Measurements from ENCODE around the gene LIN7B.
"Not testable (repeated sequence)": the region's sequence is repeated elsewhere in the genome, so short reads cannot be mapped to it uniquely, and the experiment has no call there.

The LIN7B gene

DNA sequence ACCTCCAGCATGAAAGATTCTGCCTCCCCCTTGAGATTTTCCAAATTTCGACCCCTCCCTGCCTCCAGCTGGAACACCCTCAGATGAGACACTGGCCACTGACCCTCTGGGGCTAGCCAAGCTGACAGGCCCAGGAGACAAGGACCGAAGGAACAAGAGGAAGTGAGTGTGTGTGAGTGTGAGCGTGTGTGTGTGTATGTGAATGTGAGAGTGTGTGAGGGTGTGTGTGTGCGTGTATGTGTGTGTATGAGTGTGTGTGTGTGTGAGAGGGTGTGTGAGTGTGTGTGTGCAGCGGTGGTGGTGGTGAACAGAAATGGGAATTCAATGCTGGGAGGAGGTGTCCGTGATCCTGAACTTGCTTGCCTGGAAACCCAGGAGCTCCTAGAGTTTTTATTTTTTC is 27.2 kb downstream of the LIN7B start:
- DNase-seq (ENCODE audit: low read depth in 2 of 2, low spot score in 1 of 2) = no peak

GRCh38 chr19:49142866-49143335 is 28.7 kb downstream of the LIN7B start:
- peak in 1 of 2 donors; percentile 23 for DNase-seq (ENCODE audit: low read depth in 2 of 2, low spot score in 1 of 2)

DNA sequence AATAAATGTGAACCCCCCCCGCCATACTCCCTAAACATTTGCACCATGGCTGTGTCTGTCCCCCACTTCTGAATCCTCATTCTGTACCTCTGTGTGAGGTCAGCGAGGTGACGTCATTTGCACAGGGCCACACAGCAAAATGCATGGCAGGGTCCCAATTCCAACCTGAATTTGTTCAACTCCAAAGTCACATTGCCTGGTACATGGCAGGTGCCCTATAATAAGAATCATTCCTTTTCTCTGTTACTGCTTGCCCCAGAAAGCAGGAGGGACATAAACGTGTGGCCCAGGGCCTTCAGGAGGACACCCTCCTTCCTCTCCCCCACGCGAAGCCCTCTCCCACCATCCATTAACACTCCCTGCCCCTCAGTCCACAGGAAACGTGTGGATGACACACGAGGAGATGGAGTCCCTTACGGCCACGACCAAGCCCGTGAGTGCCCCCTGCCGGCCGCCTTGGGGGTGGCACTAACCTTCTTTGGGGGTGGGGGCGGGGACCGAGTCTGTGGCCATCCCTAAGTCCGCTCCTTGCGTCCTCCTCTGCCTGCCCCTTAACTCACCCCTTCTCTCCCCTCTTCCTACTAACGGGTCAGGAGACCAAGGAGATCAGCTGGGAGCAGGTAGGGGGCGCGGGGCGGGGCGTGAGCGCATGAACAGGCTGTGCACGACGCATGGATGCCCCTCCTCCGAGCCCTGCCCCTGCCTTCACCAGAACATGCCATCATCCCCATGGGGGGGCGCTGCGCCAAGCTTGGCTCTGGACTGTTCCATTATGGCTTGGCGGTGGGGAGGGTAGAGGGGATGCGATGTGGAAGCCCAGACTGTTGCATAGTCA is 31.6 kb downstream of the LIN7B start:
- DNase-seq (ENCODE audit: low read depth in 2 of 2, low spot score in 1 of 2) = peak; percentile 55 to 57

- not testable (repeated sequence) for DNase-seq (ENCODE audit: low read depth in 2 of 2, low spot score in 1 of 2)
Measured at GRCh38 chr19:49146408-49146770, 32.2 kb downstream of the LIN7B start.

GRCh38 chr19:49148044-49148682 is 34.0 kb downstream of the LIN7B start:
- DNase-seq (ENCODE audit: low read depth in 2 of 2, low spot score in 1 of 2) = no peak

GRCh38 chr19:49148784-49149651 is 34.8 kb downstream of the LIN7B start:
- peak in 1 of 2 donors; percentile 57 for DNase-seq (ENCODE audit: low read depth in 2 of 2, low spot score in 1 of 2)

- no peak for DNase-seq (ENCODE audit: low read depth in 2 of 2, low spot score in 1 of 2)
Measured at GRCh38 chr19:49149652-49150105, 35.5 kb downstream of the LIN7B start.

- DNase-seq (ENCODE audit: low read depth in 2 of 2, low spot score in 1 of 2) = no peak
Measured at GRCh38 chr19:49150106-49150943, 36.2 kb downstream of the LIN7B start.

DNA sequence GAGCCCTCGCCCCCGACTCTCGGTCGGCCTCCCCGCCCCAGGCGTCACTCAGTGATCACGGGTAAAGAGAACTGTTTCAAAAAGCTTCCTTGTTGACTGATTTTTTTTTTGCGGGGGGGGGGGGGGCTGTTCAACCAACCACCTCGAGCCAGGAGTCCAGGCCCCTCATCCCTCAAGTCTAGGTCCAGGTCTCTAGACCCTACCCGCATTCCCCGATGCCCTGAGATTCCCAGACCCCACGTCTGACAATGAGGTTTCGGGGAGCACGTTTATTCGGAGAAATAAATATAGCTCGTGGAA is 36.7 kb downstream of the LIN7B start:
- DNase-seq (ENCODE audit: low read depth in 2 of 2, low spot score in 1 of 2) = no peak

DNA sequence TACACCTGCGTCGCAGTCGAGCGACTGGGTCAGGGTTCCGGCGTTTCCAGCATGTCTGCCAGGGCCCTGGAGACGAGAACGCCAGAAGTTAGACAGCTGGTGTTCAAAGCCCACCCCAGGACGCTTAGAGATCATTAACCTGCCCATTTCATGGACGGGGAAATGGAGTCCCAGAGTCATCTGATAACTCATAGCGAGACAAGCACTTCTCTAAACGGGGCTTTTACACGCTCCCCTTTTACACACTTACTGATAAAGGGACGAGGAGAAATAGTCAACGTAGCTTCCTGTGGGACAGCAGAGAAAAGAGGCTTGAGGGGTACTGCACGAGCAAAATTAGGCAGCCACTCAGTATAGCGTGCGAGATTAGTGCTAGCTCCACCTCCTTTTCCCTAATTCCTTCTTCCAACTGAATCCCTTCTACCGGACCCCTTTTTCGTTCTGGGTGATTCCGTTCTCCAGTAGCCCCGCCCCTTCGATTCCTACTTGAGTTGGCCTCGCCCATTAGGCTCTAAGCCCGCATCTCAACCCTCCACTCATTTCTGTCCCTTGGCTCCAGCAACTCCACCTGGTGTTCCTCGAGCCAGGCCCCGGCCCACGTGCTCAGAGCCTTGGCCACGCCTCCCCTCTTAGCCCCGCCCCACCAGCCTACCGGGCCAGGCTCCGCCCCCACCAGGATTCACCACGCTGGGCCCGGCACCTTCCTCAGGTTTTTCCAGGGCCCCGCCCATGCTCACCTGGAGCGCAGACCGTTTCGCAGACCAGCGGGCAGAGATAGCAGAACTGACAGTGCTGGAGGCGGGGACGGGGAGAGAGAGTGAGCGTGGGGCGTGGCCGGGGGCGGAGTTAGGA is 37.3 kb downstream of the LIN7B start:
- no peak for DNase-seq (ENCODE audit: low read depth in 2 of 2, low spot score in 1 of 2)

DNA sequence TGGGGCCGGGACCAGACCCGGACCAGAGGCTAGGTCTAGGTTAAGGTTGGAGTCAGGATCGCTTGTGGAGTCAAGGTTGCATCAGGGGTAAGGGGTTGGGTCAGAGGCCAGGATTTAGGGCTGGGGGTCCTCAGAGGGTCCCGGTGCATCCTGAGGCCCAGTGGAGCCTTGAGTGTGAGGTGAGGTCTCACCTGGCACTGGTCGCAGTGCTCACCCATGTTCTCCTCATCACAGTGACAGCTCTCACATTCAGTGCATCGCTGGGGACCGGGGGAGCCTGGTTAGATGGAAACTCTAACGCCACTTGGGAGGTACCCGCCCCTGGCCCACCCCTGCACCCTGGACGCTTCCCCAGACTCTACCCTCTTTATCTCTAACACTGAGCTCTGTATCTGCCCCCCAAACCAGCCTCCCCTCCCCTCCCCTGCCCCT is 38.0 kb downstream of the LIN7B start:
- no peak for DNase-seq (ENCODE audit: low read depth in 2 of 2, low spot score in 1 of 2)

- no peak for DNase-seq (ENCODE audit: low read depth in 2 of 2, low spot score in 1 of 2)
Measured at GRCh38 chr19:49153167-49153809, 39.1 kb downstream of the LIN7B start.

GRCh38 chr19:49154279-49154678 is 40.1 kb downstream of the LIN7B start:
- DNase-seq (ENCODE audit: low read depth in 2 of 2, low spot score in 1 of 2) = no peak

GRCh38 chr19:49155005-49155819 is 41.0 kb downstream of the LIN7B start, which contains the start of gene HRC:
Gene HRC, minus strand, starts transcription at chr19:49155396. Its CDS starts 159 bp downstream, at chr19:49155237.
- no peak for DNase-seq (ENCODE audit: low read depth in 2 of 2, low spot score in 1 of 2)

GRCh38 chr19:49155820-49156346 is 41.7 kb downstream of the LIN7B start:
- no peak for DNase-seq (ENCODE audit: low read depth in 2 of 2, low spot score in 1 of 2)

- no peak for DNase-seq (ENCODE audit: low read depth in 2 of 2, low spot score in 1 of 2)
Measured at GRCh38 chr19:49157445-49158224, 43.5 kb downstream of the LIN7B start, which contains the start of gene TRPM4. Gene TRPM4, plus strand, starts transcription at chr19:49157792. Its CDS starts 75 bp downstream, at chr19:49157867.

Measured in stimulated activated CD8-positive, alpha-beta memory T cell treated with anti-CD3 and anti-CD28 coated beads, Interleukin-4, amount 100 ng/mL, for 1 hour (primary cell).